Stimulated activated CD8-positive, alpha-beta memory T cell treated with anti-CD3 and anti-CD28 coated beads, Interleukin-12 subunit alpha, Interleukin-12 subunit beta, amount 100 ng/mL, for 1 hour (primary cell): ENCODE results near the gene OR10K2.
"Not testable (repeated sequence)": the region's sequence is repeated elsewhere in the genome, so short reads cannot be mapped to it uniquely, and the experiment has no call there.

ENCODE experiments used
- DNase-seq: peaks from one replicate; pipeline ENCODE4 v3.0.0-alpha.2; 2020; ENCODE audit warnings: low read depth

OR10K2 gene, protein sequence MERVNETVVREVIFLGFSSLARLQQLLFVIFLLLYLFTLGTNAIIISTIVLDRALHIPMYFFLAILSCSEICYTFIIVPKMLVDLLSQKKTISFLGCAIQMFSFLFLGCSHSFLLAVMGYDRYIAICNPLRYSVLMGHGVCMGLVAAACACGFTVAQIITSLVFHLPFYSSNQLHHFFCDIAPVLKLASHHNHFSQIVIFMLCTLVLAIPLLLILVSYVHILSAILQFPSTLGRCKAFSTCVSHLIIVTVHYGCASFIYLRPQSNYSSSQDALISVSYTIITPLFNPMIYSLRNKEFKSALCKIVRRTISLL

DNA sequence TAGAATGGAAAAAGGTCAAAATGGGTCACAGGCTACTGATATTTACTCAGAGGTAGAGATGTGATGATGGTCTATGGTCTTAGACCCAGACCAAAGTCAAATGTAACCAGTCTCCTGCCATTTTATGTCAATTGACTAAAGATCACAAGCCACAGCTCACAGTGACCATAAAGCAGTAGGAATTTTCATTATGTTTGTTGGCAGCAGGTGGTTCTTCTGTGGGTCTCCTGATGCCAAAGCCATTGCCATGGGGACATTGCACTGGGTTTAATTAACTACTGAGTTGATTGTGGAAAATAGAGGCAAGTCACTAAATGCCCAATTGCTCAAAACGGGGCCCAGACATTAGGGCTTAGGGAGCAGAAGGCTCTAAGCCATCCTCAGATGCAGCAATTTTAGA is at the start of gene OR10K2:
Gene OR10K2 (minus strand): TSS at position 101 of the 400 bp plus-strand sequence. CDS start 5,371 bp downstream, outside the sequence.
- DNase-seq: no peak

DNA sequence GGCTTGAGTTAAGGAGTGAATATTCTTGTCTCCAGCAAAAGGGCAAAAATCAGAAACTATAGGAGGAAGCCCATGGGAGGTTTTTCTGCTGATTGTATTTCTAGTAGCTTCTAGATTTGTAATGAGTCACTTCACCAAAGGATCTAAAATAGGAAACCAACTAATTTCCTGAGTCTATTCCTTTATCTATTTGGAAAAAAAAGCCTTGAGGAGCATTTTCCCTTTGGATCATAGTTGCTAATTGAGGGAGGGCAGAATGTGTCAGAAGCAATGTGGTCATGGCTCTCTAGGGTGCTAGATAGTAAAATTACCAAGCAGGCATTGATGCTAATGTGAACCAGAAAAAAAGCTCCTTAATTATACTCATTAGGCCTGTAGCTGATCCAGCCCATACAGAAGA is 45.9 kb upstream of the OR10K2 start, which contains the start of gene OR10R2:
Gene OR10R2 (plus strand): TSS at position 301 of the 400 bp plus-strand sequence. CDS start 106 bp downstream, outside the sequence.
- DNase-seq: no peak

DNA sequence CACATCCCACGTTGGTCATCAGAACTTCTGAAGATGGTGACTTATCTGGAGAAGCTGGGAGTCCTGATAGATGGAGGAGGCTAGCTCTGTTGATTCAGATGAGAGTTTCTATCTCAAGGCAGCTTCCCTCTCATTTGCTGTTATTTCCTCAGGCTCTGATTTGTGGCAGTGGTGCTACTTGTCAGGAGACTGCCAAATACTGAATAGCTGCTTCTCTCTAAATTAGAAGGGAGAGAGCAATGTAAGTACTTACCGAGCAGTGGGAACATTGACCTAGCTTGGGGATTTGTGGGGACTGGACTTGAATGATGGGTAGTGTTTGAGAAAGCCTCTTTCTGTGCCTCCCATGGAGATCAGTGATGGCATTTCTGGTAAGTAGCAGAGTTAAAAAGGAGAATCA is 35.5 kb upstream of the OR10K2 start, which contains the start of gene OR10K1:
Gene OR10K1 (plus strand): TSS at position 301 of the 400 bp plus-strand sequence. CDS start 3,728 bp downstream, outside the sequence.
- no peak for DNase-seq

DNA sequence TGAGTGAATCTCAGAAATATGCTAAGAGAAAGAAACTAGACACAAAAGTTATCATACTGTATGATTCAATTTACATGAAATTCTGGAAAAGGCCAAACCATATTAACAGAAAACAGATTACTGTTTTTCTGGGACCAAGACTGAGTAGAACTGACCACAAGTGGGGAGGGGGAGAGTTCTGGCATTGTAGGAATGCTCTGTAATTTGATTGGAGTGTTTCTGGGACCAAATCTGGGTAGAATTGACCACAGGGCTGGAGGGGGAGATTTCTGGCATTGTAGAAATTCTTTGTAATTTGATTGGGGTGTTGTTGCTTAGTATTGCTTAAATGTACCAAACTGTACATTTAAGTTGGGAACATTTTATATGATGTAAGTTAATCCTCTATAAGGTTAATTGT is 32.2 kb upstream of the OR10K2 start:
- DNase-seq: no peak

DNA sequence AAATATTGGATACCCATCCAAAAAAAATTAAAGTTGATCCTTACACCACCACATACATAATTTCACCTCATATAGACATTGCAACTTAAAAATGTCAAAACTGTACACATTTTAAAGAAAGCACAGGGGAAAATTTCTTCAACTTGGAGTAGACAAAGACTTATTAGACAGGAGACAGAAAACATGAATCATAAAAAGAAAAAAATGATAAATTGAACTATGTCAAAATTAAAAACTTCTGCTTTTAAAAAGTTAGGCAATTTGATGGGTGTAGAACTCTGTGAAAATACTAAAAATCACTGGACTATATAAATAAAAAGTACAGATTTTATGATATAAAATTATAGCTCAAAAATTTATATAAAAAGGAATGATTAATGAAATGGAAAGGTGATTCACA is 31.2 kb upstream of the OR10K2 start:
- no peak for DNase-seq

DNA sequence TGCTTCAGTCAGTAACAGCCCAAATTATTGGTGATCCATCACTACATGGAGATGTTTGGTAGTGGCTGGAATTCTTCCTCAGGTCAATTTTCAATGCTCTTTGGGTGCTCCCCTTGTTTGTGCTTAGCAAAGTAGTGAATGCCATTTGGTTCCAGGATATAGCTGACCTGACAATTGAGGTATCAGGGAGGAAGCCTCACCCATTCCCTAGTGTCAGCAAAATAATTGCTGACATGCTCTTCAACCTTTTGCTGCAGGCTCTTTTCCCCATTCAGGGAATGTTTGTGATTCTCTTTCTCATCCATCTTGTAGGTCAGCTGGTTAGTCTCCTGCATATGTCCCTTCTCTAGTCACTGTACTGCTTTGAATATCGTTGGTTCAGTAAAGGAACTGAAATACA is 28.5 kb upstream of the OR10K2 start:
- no peak for DNase-seq

DNA sequence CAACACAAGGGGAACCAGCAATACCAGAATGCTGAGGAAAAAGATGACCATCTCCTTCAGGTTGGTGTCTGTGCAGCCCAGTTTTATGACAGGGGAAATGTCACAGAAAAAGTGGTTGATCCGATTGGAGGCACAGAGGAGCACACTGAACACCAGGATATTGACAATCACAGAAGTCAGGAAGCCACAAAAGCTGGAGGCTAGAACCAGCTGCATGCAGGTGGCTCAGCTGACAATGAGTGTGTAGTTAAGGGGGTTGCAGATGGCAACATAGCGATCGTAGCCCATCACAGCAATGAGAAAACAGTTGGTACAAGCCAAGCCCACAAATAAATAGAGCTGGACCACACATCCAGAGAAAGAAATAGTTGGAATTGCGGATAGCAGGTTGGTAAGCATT is 19.3 kb upstream of the OR10K2 start:
- DNase-seq: no peak

DNA sequence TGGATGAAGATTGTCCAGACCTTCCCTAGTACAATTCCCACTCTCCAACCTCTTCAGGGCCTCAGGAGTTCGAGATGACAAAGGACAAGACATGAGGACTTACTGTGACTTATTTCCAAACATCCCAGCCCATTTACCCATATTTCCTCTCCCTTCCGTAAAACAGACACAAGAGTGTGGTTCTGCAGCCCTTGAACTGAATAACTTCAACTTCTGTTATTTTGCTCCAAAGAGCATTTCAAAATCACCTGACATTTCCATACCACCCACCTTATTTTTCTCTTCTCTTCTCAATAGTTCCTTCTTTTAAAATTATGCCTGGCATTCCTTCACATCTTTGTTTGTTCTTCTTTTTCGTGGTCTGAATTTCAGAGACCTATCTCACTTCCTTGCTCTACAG is 8.7 kb upstream of the OR10K2 start:
- no peak for DNase-seq

DNA sequence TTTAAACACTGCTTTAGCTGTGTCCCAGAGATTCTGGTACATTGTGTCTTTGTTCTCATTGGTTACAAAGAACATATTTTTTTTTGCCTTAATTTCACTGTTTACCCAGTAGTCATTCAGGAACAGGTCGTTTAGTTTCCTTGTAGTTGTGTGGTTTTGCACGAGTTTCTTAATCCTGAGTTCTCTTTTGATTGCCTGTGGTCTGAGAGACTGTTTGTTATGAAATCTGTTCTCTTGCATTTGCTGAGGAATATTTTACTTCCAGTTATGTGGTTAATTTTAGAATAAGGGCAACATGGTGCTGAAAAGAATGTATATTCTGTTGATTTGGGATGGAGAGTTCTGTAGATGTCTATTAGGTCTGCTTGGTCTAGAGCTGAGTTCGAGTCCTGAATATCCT is 4.1 kb upstream of the OR10K2 start:
- DNase-seq: not testable (repeated sequence)

DNA sequence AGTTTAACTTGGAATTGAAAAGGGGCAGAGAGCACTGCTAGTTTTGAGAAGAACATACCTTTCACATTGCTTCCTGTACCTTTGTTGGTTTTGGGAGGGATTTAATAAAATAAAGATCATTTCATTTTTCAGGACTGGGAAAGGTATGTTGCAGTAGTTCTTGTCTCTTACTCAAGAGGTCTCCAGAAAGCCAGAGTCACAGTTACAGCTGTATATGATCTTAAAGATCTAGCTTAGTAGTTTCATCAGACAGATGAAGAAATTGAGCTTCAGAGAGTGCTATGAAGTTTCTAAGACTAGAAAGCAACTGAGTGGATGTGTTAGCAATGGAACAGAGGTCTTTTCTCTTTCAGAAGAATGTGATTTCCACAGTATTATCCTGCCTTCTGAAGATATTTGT is 1.0 kb downstream of the OR10K2 start:
- DNase-seq: no peak

DNA sequence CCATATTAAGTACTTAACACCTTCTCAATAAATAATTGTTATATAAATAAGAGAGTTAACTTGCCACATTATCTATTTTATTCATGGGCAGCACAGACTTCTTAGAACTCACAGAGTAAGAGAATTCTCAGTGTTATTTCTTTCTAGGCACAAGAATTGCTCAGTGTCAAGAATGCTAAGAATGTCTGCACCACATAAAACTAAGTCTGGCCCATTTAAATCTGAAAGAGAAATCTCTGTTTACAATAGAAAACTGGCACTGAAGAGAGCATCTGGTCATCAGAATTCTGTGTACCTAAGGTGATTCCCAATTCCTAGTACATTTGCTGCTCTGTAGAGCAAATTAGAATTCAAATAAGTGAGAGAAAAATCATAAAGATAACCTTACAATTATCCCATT is 3.8 kb downstream of the OR10K2 start:
- DNase-seq: no peak

DNA sequence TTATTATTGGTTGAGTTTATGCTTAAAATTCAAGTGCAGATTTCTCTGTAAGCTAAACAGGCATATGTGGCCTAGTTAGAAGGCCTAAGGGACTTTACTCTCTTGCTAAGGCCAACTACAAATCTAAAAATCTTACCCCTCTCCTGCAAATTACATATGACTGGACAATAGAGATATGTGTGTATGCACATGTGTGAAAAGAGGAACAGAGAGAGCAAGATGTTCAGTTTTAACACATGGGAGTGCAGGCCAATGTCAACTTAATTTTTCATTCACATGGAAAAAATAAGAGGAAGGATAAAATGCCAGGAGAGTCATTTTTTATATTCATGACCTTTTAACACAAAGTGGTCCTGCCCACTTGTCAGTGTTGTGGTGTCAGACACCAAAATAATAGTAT is 8.5 kb downstream of the OR10K2 start:
- DNase-seq: no peak

DNA sequence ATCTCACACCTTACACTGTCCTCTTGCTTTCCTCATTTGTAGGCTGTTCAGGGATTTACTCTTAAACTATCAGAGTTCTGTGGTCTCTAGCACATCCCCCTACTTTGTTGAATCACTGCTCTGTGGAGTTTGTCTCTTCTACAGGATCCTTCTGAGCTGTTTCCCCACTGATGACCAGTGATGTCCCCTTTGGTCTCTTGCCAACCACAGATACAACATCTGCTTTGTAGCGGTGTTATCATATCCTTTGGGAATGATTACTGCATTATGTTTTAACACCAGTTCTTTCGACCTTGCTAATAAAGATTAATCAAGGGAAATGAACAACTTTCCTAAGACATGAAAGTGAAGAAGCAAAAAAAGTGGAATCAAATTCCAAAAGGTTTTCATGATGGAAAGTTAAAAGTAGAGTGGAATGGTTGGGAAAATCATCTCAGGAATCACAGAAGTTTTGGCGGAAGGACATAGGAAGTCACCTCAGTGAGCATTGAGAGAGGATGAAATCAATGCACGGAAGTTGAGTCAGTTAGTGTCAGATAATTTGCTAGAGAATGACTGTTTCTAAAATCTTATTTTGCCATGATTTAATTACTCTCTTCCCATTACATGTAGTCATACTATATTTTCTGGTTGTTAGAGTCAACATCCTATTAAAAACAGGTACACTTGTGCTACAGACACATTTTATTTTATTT is 11.2 kb downstream of the OR10K2 start:
- no peak for DNase-seq

DNA sequence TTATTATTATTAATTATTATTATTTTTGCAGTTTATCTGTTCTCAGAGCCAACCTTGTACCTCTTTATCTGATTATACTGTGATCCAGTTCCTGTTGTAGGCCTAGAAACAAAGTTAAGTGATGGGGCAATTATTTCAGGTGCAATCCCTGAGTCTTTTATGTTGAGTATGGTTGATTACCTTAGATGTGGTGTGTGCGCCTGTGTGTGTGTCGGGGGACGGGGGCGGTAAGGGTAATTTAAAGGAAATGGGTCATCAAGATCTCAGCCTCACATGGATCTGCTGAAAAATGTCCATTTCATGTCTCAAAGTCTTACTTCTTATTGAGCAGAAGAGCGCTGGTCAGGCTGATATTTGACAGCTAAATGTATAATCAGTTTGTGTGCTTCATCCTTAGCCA is 18.9 kb downstream of the OR10K2 start:
- no peak for DNase-seq

DNA sequence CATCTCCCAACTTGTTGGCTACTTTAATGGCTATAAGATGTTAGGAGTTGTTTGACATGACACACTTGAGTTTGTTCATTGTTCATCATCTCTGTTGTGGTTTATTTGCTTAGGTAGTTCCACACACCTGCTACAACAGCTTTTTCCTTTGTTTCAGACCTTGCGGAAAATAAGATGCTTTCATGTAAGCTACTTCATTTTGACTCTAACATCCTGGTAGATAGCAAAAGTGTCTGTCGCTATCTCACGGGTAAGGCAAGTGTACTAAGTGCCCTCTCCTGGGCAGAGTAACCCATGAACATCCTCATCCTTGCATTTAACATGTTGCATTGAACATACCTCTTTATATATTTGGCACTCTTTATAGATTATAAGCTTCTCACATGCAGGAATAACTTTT is 25.2 kb downstream of the OR10K2 start:
- DNase-seq: no peak

DNA sequence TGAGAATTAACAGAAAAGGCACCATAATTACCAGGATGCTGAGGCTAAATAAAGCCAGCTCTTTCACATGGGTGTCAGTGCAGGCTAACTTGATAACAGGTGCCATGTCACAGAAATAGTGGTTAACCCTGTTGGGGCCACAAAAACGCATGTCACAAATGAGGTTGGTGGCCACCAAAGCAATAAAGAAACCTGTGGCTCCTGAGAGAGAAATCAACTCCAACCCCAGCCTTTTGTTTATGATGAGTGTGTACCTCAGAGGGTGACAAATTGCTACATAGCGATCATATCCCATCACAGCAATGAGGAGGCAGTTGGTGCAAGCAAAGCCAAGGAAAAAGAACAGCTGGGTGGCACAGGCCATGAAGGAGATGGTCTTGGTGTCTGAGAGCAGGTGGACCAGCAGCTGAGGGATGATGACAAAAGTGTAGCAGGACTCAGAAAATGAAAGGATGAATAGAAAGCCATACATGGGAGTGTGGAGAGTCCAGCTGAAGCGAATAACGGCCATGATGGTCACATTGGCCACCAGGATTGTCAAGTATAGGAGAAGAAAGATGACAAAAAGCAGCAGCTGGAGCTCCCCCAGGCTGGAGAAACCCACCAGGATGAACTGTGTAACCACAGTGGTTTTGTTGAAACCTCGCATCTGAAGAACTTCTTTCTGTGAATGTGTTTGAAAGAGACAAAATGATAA is 27.1 kb downstream of the OR10K2 start, which contains the start of gene OR10T2:
Gene OR10T2 (minus strand): TSS at position 649 of the 697 bp plus-strand sequence. CDS start 0 bp downstream, at position 649.
- no peak for DNase-seq

DNA sequence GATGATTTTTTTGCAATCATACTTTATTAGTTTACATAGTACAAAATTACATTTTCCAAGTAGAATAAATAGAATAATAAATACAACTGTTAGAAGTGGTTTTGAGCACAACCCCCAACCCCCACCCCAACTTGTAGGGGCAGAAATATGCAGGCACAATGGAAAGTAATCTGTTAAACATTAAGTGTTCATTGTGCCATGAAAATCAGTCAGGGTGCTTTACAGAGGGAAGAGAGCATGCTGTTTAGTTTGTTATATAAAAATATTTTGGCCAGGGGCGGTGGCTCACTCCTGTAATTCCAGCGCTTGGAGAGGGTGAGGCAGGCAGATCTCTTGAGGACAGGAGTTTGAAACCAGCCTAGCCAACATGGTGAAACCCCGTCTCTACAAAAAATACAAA is 29.4 kb downstream of the OR10K2 start:
- DNase-seq: no peak

DNA sequence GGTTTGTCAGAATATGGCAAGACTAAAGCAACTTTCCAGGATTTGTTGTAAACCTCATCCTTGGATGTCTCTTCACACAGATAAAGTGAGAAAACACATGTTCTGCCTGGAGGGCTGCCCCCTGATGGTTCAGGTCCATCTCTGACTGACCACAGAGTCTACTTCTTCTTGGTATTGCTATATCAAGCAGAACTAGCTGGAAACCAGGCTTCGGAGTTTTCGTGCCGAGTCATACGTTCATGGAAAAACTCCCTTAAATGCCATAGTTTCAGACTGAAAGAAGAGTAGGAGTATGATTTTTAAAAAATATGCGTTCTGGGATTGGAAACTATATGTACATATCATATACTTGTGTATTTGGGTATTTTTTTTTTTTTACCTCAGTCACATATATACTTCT is 32.6 kb downstream of the OR10K2 start:
- no peak for DNase-seq

DNA sequence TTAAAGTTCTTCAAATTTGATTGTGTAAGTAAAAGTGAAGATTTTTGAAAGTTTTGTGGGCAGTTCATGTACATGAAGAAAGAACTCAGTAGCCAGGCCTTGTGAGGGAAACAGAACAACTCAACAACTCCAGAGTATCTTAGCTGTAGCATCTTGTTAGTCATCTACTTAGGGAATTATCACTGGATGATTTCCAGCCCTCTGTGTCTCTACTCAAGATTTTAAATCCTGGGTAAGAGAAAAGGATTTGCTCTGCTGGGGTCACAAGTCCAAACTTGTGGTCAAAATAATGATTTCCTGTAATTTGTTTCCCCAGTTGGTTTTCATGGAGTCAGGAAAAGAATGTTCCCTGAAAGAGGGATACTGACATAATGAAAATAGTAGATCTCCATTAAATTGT is 34.9 kb downstream of the OR10K2 start:
- no peak for DNase-seq

DNA sequence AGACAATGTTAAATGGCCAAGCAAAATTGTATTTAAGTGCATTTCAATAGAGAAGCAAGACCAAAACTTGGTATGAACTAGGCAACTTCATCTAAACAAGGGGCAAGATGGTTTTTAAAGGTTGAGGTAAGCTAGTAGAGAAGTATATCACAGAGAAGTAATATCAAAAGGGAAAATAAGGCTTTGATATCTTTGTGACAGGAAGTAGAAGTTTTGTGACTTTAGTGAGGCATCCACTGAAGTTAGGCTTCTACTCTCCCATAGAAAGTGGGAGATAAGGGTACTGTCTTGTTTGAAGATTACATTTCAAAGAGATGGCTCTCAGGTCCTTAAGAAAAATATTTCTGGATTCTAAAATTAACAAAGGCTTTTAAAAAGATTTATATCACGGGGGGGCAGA is 35.7 kb downstream of the OR10K2 start:
- DNase-seq: no peak

DNA sequence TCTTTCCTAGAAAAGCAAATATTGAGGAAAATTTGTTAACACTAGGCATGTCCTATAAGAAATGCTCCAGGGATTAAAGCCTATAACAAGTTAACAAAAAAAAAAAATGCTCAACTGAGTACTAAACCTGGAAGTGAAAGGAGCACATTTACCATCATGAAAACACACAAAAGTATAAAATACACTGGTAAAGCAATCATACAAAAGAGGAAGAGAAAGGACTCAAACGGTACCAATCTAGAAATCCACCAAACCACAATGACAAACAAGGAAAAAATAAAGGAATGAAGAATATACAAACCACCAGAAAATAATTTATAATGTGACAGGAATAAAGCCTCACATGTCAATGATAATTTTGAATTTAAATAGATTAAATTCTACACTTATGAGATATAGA is 51.2 kb downstream of the OR10K2 start:
- no peak for DNase-seq

DNA sequence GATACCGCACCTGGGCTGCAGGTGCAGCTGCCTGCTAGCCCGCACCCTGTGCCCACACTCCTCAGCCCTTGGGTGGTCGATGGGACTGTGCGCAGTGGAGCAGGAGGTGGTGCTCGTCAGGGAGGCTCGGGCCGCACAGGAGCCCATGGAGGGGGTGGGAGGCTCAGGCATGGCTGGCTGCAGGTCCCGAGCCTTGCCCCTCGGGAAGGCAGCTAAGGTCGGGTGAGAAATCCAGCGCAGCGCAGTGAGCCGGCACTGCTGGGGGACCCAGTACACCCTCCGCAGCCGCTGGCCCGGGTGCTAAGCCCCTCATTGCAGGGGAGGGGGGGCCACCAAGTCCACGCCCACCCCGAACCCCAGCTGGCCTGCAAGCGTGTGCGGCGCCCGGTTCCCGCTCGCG is 51.9 kb downstream of the OR10K2 start:
- DNase-seq: not testable (repeated sequence)
